Measurements from ENCODE around the gene TTLL3. TPM values are rescaled to one million over a fixed set of nuclear protein-coding genes. Genes with fewer than 3 reads are reported as not detected.

The TTLL3 gene, protein sequence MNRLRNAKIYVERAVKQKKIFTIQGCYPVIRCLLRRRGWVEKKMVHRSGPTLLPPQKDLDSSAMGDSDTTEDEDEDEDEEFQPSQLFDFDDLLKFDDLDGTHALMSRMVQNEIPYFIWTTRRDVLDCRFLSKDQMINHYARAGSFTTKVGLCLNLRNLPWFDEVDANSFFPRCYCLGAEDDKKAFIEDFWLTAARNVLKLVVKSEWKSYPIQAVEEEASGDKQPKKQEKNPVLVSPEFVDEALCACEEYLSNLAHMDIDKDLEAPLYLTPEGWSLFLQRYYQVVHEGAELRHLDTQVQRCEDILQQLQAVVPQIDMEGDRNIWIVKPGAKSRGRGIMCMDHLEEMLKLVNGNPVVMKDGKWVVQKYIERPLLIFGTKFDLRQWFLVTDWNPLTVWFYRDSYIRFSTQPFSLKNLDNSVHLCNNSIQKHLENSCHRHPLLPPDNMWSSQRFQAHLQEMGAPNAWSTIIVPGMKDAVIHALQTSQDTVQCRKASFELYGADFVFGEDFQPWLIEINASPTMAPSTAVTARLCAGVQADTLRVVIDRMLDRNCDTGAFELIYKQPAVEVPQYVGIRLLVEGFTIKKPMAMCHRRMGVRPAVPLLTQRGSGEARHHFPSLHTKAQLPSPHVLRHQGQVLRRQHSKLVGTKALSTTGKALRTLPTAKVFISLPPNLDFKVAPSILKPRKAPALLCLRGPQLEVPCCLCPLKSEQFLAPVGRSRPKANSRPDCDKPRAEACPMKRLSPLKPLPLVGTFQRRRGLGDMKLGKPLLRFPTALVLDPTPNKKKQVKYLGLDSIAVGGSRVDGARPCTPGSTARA
- 40.9 and 45.4 TPM in 2 replicates for total RNA-seq

DNA sequence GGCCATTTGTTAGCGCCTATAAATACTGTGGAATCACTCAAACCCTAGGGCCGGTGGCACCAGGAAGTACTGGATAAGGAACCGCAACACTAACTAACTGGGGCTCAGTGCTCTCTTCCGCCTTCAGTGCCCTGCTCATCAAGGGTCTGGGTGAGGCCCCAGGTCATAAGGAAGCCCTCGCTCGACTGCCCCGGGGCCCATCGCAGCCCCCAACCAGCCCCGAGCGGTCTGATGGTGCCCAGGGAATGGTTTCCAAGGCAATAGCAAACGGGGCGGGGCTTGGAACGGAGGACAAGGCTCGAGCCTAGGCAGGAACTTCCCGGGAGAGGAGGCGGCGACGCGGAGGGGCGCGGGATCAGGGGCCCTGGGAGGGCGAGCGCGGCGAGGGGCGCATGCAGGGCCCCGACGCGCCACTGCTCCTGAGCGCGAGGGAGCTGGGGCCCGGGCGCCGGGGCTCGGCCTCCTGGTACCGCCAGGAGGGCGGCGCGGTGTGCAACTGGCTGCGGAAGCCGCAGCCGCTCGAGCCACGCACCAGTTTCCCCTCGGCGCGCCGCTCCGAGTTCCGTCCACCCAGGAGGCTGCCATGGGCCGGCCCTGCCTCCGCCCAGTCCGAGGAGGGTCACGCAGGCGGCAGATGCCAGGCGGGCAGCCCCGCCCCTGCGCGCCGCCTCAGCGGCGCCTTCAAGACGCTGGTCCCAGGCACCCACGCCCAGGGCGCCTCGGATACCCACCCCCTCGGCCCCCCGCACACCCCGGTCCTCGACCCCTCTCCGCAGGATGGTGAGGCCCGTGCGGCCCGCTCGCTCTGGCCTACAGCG is at the start of gene TTLL3:
Gene TTLL3 (plus strand): TSS at position 648 of the 818 bp plus-strand sequence. CDS start 400 bp downstream, outside the sequence.

DNA sequence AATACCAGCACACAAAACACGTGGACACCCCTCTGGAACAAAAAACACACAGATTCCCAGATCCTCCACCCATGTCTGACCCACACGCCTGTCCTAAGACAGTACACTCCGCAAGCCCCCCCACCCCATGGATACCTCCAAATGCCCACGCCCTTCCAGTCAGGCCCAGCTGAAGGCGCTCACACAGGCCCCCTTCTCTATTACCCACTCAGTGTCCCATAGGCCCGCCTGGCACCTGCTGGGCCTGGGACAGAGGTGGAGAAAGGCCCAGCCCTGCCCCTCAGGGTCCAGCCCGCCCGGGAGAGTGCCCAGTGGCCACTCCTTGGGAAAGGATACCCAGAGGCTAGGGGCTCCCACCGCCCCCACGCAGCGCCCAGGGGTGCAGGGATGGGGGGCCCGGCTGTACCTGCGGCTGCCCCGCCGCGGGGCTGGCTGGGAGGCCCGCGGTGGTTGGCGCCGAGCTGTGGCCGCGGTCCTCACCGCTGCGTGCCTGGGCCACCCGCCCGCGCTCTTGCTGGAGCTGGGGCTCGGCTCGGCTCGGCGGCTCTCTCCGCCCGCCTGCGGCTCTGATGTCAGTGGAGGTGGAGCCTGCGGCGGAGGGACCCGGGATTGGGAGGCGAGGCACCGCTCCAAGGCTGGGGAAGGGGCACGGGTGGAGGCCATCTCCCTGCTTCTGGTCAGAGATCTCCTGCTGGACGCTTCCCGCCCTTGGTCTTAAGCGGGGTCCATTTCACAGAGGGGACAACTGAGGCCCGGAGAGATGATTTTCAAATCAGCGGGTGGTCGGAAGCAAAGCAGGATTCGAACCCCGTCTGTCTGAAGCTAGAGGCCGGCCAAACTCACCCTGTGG is 40.4 kb upstream of the TTLL3 start, which contains the start of gene CAMK1:
Gene CAMK1 (minus strand): TSS at position 522 of the 850 bp plus-strand sequence. CDS start 2,198 bp downstream, outside the sequence.

DNA sequence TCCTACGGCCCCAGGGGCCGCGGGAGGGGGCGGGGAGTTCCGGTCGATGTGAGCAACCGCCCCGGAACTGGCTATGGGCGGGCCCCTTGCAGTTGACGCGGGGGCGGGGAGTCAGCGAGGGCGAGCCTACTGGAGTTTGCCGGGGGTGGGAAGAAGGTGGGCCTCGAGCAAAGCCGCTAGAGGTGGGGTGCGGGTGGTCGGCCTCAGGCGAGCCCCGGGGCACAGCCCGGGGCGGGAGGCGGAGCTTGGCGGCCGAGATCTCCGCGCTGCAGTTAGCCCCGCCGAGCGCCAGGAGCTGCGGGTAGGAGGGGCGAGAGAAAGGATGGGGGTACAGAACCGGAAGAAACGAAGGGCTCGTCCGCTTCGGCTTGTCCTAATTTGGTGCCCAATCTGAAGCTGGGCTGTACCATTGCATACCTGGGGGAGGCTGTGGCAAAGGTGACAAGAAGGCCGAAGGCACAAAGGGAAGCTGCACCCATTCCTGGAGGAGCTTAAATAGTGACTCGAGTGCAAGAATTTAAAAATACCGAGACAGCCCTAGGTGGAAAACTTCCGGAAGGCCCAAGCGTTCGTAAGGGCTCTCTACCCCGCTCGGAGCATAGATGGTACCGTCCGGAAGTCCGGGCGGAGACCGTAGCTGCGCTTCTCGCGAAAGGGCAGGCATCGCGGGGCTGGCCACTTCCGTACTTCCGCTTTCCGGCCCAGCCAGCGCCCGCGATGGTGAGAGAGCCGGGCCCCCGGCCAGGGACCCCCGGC is 17.5 kb upstream of the TTLL3 start, which contains the start of the genes ARPC4 and TADA3:
Gene ARPC4 (plus strand): TSS at position 678 of the 756 bp plus-strand sequence. CDS start 40 bp downstream, at position 718.
Gene TADA3 (minus strand): TSS at position 69 of the 756 bp plus-strand sequence. CDS start 1,007 bp downstream, outside the sequence.

DNA sequence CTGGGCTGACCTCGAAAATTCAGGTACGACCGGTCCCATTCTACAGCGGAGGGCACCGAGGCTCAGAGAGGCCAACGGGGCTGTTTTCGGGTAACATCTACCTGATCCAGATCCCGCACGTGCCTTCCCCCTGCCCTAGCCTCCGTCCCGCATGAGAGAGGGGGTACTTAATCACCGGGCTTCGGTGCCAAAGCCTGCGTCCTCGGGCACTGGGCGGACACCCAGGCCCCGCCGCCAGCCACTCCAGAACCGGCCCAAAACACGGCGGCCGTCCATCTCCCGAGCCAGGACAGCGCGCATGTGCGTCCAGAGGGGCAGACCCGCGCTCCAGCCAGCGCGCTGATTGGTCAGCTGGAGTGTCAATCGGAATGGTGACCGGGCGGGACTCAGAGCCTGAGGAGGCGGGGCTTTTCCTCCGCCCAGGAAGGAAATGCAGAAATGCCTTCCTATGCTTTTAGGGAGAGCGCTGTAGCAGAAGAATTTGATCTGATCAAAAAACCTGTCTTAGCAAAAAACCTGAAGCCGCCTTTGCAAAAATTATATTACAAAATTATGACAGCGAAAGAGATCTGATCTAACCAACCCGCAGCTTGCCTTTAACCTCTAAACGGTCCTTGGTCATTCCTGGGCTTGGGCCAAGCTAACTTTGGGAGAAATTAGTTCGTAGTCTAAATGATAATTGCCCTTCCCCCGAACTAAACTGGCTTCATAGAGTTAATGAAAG is 33.8 kb downstream of the TTLL3 start, which contains the start of gene RPUSD3:
Gene RPUSD3 (minus strand): TSS at position 294 of the 724 bp plus-strand sequence. CDS start 18 bp downstream, at position 276.

DNA sequence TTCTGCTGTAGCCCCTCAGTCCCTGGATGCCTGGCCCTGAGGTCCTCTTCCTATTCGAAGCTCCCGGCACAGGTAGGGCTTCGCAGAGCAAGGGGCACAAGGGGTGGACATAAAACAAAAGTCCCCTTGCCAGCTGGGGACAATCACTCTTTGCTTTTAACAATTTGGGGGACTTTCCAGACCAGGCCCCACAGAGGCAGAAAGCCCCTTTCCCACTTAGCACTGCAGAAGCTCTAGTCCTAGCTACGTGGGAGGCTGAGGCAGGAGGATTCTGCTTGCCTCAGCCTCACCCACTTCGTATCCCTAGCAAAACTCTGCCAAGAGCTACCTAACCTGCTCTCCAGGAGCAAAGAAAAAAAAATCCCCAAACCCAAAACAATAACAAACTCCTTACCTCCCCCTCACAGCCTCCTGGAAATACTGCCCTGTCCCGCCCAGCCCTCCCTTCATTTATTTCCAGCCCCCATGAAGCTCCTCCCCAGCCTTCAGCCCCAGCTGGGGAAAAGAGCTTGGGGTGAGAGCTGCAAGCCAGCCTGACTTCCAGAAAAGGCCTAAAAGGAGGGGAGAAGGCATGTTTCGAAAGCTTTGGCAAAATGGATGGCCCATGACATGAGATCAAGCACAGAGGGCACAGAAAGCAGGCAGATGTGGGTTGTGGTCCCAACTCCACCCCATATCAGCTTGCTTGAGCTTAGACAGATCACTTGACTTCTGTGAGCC is 69.9 kb downstream of the TTLL3 start, which contains the start of gene CIDEC:
Gene CIDEC (minus strand): TSS at position 424 of the 720 bp plus-strand sequence. CDS start 1,767 bp downstream, outside the sequence.

Other genes starting within 250 kb of the TTLL3 start
- 38.1 and 44.3 TPM in 2 replicates for gene MTMR14, start 160.8 kb upstream of the TTLL3 start, total RNA-seq
- not detected in 2 replicates for gene CPNE9, start 106.4 kb upstream of the TTLL3 start, total RNA-seq
- gene BRPF1, start 78.5 kb upstream of the TTLL3 start, total RNA-seq = 25.6 and 27.0 TPM in 2 replicates
- 35.4 and 38.3 TPM in 2 replicates for gene OGG1, start 60.3 kb upstream of the TTLL3 start, total RNA-seq
- 24.0 and 24.9 TPM in 2 replicates for gene CAMK1, start 40.3 kb upstream of the TTLL3 start, total RNA-seq
- 94.1 and 96.5 TPM in 2 replicates for gene TADA3, start 17.8 kb upstream of the TTLL3 start, total RNA-seq
- 190 and 236 TPM in 2 replicates for gene ARPC4, start 17.2 kb upstream of the TTLL3 start, total RNA-seq
- 30.3 and 33.2 TPM in 2 replicates for gene RPUSD3, start 33.7 kb downstream of the TTLL3 start, total RNA-seq
- gene CIDEC, start 70.0 kb downstream of the TTLL3 start, total RNA-seq = not detected in 2 replicates
- gene JAGN1, start 80.3 kb downstream of the TTLL3 start, total RNA-seq = 28.4 and 30.7 TPM in 2 replicates
- 3.2 and 6.9 TPM in 2 replicates for gene IL17RE, start 92.6 kb downstream of the TTLL3 start, total RNA-seq
- gene IL17RC, start 106.8 kb downstream of the TTLL3 start, total RNA-seq = 63.6 and 69.1 TPM in 2 replicates
- 20.1 and 29.8 TPM in 2 replicates for gene CRELD1, start 123.6 kb downstream of the TTLL3 start, total RNA-seq
- gene PRRT3, start 142.1 kb downstream of the TTLL3 start, total RNA-seq = 4.9 and 6.0 TPM in 2 replicates
- gene EMC3, start 176.6 kb downstream of the TTLL3 start, total RNA-seq = 37.6 and 69.6 TPM in 2 replicates
- 3.4 and 4.6 TPM in 2 replicates for gene FANCD2, start 216.2 kb downstream of the TTLL3 start, total RNA-seq